ENCODE measurements around the gene SPATA6L.

- TF ChIP-seq YY1 (IDR thresholded peaks at IDR 0.05; ENCODE audit: insufficient read depth, insufficient read length) = no peak
- no peak for TF ChIP-seq ZNF274 (IDR thresholded peaks at IDR 0.05; ENCODE audit: low read depth, low read length)
These were observed 116.5 kb downstream of the SPATA6L start for GRCh38 chr9:4549751-4550295.
